ENCODE data around the gene PKD2L1.

The PKD2L1 gene

GRCh38 chr10:100328198-100328597 lies 1.8 kb downstream of the PKD2L1 start:
- no peak for TF ChIP-seq CTCF (IDR thresholded peaks at IDR 0.05; ENCODE audit: low read length, missing control alignments)
- H3K4me3 ChIP-seq (replicated peaks; ENCODE audit: low read depth, low read length), result no peak overlapping the region

GRCh38 chr10:100327718-100328009 lies 2.4 kb downstream of the PKD2L1 start:
- DNase-seq (ENCODE audit: low read depth), result no peak
- no peak for TF ChIP-seq CTCF (IDR thresholded peaks at IDR 0.05; ENCODE audit: low read length, missing control alignments)
- no peak overlapping the region for H3K4me3 ChIP-seq (replicated peaks; ENCODE audit: low read depth, low read length)

More at GRCh38 chr10:100328198-100328597, 1.8 kb downstream of the PKD2L1 start:
- no peak for DNase-seq (ENCODE audit: low read depth)

- no peak overlapping the region for H3K4me3 ChIP-seq (replicated peaks; ENCODE audit: low read depth, low read length)
- no peak for TF ChIP-seq CTCF (IDR thresholded peaks at IDR 0.05; ENCODE audit: low read length, missing control alignments)
- DNase-seq (ENCODE audit: low read depth), result no peak
Measured at GRCh38 chr10:100327007-100327717, 2.9 kb downstream of the PKD2L1 start.

GRCh38 chr10:100325158-100325557 lies 4.9 kb downstream of the PKD2L1 start:
- no peak for DNase-seq (ENCODE audit: low read depth)
- H3K4me3 ChIP-seq (replicated peaks; ENCODE audit: low read depth, low read length), result no peak overlapping the region
- TF ChIP-seq CTCF (IDR thresholded peaks at IDR 0.05; ENCODE audit: low read length, missing control alignments), result no peak

- no peak overlapping the region for H3K4me3 ChIP-seq (replicated peaks; ENCODE audit: low read depth, low read length)
- no peak for TF ChIP-seq CTCF (IDR thresholded peaks at IDR 0.05; ENCODE audit: low read length, missing control alignments)
- no peak for DNase-seq (ENCODE audit: low read depth)
Measured at GRCh38 chr10:100319707-100320402, 10.2 kb downstream of the PKD2L1 start.

GRCh38 chr10:100318207-100318606 lies 11.8 kb downstream of the PKD2L1 start:
- no peak for TF ChIP-seq CTCF (IDR thresholded peaks at IDR 0.05; ENCODE audit: low read length, missing control alignments)
- no peak for DNase-seq (ENCODE audit: low read depth)
- no peak overlapping the region for H3K4me3 ChIP-seq (replicated peaks; ENCODE audit: low read depth, low read length)

GRCh38 chr10:100315615-100316014 lies 14.4 kb downstream of the PKD2L1 start:
- no peak for DNase-seq (ENCODE audit: low read depth)
- no peak overlapping the region for H3K4me3 ChIP-seq (replicated peaks; ENCODE audit: low read depth, low read length)
- no peak for TF ChIP-seq CTCF (IDR thresholded peaks at IDR 0.05; ENCODE audit: low read length, missing control alignments)

Data from fibroblast of pulmonary artery (primary cell).